ENCODE results near the gene DTNBP1. TPM values are rescaled to one million over a fixed set of nuclear protein-coding genes. Genes with fewer than 3 reads are reported as not detected.

Gene DTNBP1
- total RNA-seq, 1 experiment from 2014 or later: 13.5 TPM

DNA sequence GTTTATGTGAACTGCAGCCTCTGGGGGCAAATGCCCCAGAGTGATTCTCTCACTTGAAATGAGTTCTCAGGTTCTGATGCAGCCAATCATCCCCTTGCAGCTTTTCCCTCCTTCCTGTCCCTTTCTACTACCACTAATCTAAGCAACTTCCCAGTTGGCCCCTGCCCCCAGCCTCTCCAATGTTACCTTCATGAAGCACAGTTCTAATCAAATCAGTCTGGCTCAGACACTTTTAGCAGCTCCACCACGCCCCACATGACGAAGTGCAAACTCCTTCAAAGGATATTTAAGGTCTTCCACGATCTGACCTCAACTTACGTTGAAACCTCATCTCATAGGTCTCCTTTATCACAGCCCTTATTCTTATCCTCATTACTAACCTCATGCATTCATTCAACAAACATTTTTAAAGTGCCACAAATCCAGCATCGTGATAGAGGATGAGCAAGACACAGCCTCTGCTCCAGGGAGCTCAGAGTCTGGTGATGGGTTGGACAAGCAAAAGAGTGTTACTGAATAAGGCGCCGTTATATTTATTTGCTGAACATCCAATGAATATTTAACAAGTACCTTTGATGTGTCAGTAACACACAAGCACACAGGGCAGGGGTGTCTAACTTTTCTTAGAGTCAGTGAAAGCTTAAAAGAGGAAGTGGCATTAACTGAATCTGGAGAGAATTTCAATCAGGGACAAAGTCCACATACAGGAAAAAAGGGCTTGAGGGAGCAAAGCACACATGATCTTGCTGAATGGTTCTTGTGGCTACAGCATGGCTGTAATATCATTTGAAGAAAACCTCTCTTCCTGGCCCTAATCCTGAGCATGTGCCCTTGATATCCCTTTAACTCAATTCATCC lies 20.4 kb upstream of the DTNBP1 start:
- H3K27ac Mint-ChIP-seq (ENCODE audit: low read depth, unreplicated experiment): no peak overlapping the region
- BruUV-seq (replicated peaks): no TSS peak
- DNase-seq (ENCODE audit: unreplicated experiment): no peak
- ChIA-PET POLR2A (no interaction called here), CTCF (interaction anchor here (1.0 to 1.4 kb wide), 2 partner anchors 511 to 523 kb away, joined by 4 read pairs; no protein-coding TSS in a partner anchor)
- TF ChIP-seq, protein P1, sequence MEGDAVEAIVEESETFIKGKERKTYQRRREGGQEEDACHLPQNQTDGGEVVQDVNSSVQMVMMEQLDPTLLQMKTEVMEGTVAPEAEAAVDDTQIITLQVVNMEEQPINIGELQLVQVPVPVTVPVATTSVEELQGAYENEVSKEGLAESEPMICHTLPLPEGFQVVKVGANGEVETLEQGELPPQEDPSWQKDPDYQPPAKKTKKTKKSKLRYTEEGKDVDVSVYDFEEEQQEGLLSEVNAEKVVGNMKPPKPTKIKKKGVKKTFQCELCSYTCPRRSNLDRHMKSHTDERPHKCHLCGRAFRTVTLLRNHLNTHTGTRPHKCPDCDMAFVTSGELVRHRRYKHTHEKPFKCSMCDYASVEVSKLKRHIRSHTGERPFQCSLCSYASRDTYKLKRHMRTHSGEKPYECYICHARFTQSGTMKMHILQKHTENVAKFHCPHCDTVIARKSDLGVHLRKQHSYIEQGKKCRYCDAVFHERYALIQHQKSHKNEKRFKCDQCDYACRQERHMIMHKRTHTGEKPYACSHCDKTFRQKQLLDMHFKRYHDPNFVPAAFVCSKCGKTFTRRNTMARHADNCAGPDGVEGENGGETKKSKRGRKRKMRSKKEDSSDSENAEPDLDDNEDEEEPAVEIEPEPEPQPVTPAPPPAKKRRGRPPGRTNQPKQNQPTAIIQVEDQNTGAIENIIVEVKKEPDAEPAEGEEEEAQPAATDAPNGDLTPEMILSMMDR (IDR thresholded peaks at IDR 0.05; ENCODE audit: unreplicated experiment): no peak
- no peaks in the 10 kb centered on the region for H3K9me3 Mint-ChIP-seq (ENCODE audit: unreplicated experiment)
- no peak overlapping the region for H3K4me3 Mint-ChIP-seq (ENCODE audit: unreplicated experiment)
- intact Hi-C loops (cut with micrococcal nuclease): no loop called here
- H3K27me3 Mint-ChIP-seq (ENCODE audit: insufficient read depth, unreplicated experiment): peaks cover 19% of the 10 kb centered on the region
- no peaks in the 10 kb centered on the region for H3K4me1 Mint-ChIP-seq (ENCODE audit: insufficient read depth, unreplicated experiment)
- no peaks in the 10 kb centered on the region for H3K36me3 Mint-ChIP-seq (ENCODE audit: insufficient read depth, unreplicated experiment)

- intact Hi-C loops (cut with micrococcal nuclease): no loop called here
- ChIA-PET CTCF (interaction anchor here (0.6 to 1.4 kb wide), 4 partner anchors 9 to 524 kb away, joined by 4 to 5 read pairs (median 4); no protein-coding TSS in a partner anchor), POLR2A (no interaction called here)
- Mint-ChIP-seq H3K27ac (ENCODE audit: low read depth, unreplicated experiment) (no peak overlapping the region), H3K4me3 (ENCODE audit: unreplicated experiment) (no peak overlapping the region), H3K4me1 (ENCODE audit: insufficient read depth, unreplicated experiment) (no peaks in the 10 kb centered on the region), H3K27me3 (ENCODE audit: insufficient read depth, unreplicated experiment) (peaks cover 29% of the 10 kb centered on the region), H3K36me3 (ENCODE audit: insufficient read depth, unreplicated experiment) (no peaks in the 10 kb centered on the region), H3K9me3 (ENCODE audit: unreplicated experiment) (no peaks in the 10 kb centered on the region)
- no peak for DNase-seq (ENCODE audit: unreplicated experiment)
- TF ChIP-seq, protein P1 (IDR thresholded peaks at IDR 0.05; ENCODE audit: unreplicated experiment): no peak
- BruUV-seq (replicated peaks): no TSS peak
These were observed 19.1 kb upstream of the DTNBP1 start for GRCh38 chr6:15681946-15682345.

- intact Hi-C loops (cut with micrococcal nuclease): no loop called here
- ChIA-PET CTCF (no interaction called here), POLR2A (interaction anchor here (0.9 kb wide), 1 partner anchor 11 kb away, joined by 3 read pairs; no protein-coding TSS in a partner anchor)
- Mint-ChIP-seq H3K36me3 (ENCODE audit: insufficient read depth, unreplicated experiment) (no peaks in the 10 kb centered on the region), H3K4me1 (ENCODE audit: insufficient read depth, unreplicated experiment) (no peaks in the 10 kb centered on the region), H3K9me3 (ENCODE audit: unreplicated experiment) (no peaks in the 10 kb centered on the region), H3K27ac (ENCODE audit: low read depth, unreplicated experiment) (no peak overlapping the region), H3K27me3 (ENCODE audit: insufficient read depth, unreplicated experiment) (peaks cover 30% of the 10 kb centered on the region), H3K4me3 (ENCODE audit: unreplicated experiment) (no peak overlapping the region)
- TF ChIP-seq, protein P1 (IDR thresholded peaks at IDR 0.05; ENCODE audit: unreplicated experiment): no peak
- BruUV-seq (replicated peaks): no TSS peak
- DNase-seq (ENCODE audit: unreplicated experiment): no peak
These were observed 15.7 kb upstream of the DTNBP1 start for GRCh38 chr6:15678514-15678913.

- H3K36me3 Mint-ChIP-seq (ENCODE audit: insufficient read depth, unreplicated experiment): no peaks in the 10 kb centered on the region
- BruUV-seq (replicated peaks): no TSS peak
- DNase-seq (ENCODE audit: unreplicated experiment): no peak
- H3K9me3 Mint-ChIP-seq (ENCODE audit: unreplicated experiment): no peaks in the 10 kb centered on the region
- TF ChIP-seq, protein P1 (IDR thresholded peaks at IDR 0.05; ENCODE audit: unreplicated experiment): no peak
- no peaks in the 10 kb centered on the region for H3K4me1 Mint-ChIP-seq (ENCODE audit: insufficient read depth, unreplicated experiment)
- ChIA-PET POLR2A (interaction anchor here (0.6 to 1.0 kb wide), 2 partner anchors 12 to 460 kb away, joined by 3 read pairs; no protein-coding TSS in a partner anchor), CTCF (interaction anchor here (1.1 kb wide), 1 partner anchor 505 kb away, joined by 6 read pairs; no protein-coding TSS in a partner anchor)
- no peak overlapping the region for H3K27ac Mint-ChIP-seq (ENCODE audit: low read depth, unreplicated experiment)
- H3K4me3 Mint-ChIP-seq (ENCODE audit: unreplicated experiment): no peak overlapping the region
- peaks cover 30% of the 10 kb centered on the region for H3K27me3 Mint-ChIP-seq (ENCODE audit: insufficient read depth, unreplicated experiment)
- intact Hi-C loops (cut with micrococcal nuclease): no loop called here
These were observed 15.0 kb upstream of the DTNBP1 start for GRCh38 chr6:15677822-15678221.
